H9 (cell line): ENCODE data around the gene C2orf80. TPM values are rescaled to one million over a fixed set of nuclear protein-coding genes. Genes with fewer than 3 reads are reported as not detected.

Experiments used
- DNase-seq: peaks from one replicate; pipeline ENCODE4 v3.0.0-alpha.2; 2017
- H2AFZ ChIP-seq: one replicate; pipeline ENCODE4 v1.6.1; 2013; ENCODE audit warnings: mild to moderate bottlenecking, low read length, control low read depth, moderate library complexity
- H2AK5ac ChIP-seq: 2 replicates; pipeline ENCODE4 v1.6.1; 2013; ENCODE audit warnings: low read length, control low read depth, mixed read lengths; ENCODE audit not compliant: insufficient read length
- H2BK120ac ChIP-seq: one replicate; pipeline ENCODE4 v1.6.1; 2013; ENCODE audit warnings: low read depth, mild to moderate bottlenecking, low read length, control low read depth, inconsistent platforms; ENCODE audit not compliant: poor library complexity, severe bottlenecking
- H2BK12ac ChIP-seq: 2 replicates; pipeline ENCODE4 v1.6.1; 2013; ENCODE audit warnings: low read length, control low read depth, mixed read lengths, low read depth; ENCODE audit not compliant: insufficient read length
- H2BK15ac ChIP-seq: 2 replicates; pipeline ENCODE4 v1.6.1; 2013; ENCODE audit warnings: low read depth, low read length, control low read depth
- H2BK20ac ChIP-seq: one replicate; pipeline ENCODE4 v1.6.1; 2013; ENCODE audit warnings: low read depth, mild to moderate bottlenecking, low read length, control low read depth, inconsistent platforms; ENCODE audit not compliant: poor library complexity, severe bottlenecking
- H2BK5ac ChIP-seq: 2 replicates; pipeline ENCODE4 v1.6.1; 2013; ENCODE audit warnings: low read length, control low read depth, mixed read lengths; ENCODE audit not compliant: insufficient read length
- H3K14ac ChIP-seq: 2 replicates; pipeline ENCODE4 v1.6.1; 2013; ENCODE audit warnings: low read length, control low read depth; ENCODE audit not compliant: insufficient read depth
- H3K18ac ChIP-seq: 2 replicates; pipeline ENCODE4 v1.6.1; 2013; ENCODE audit warnings: low read depth, mild to moderate bottlenecking, mixed read lengths, low read length, control low read depth; ENCODE audit not compliant: insufficient read length
- H3K23ac ChIP-seq: 2 replicates; pipeline ENCODE4 v1.6.1; 2013; ENCODE audit warnings: low read length, control low read depth, mixed read lengths, low read depth; ENCODE audit not compliant: insufficient read length
- H3K23me2 ChIP-seq: 2 replicates; pipeline ENCODE4 v1.6.1; 2013; ENCODE audit warnings: low read depth, mild to moderate bottlenecking, mixed read lengths, low read length, control low read depth; ENCODE audit not compliant: insufficient read length, poor library complexity, severe bottlenecking
- H3K27ac ChIP-seq: 2 replicates; pipeline ENCODE4 v1.5.1; 2013; ENCODE audit warnings: low read length, control low read depth, mixed read lengths, low read depth; ENCODE audit not compliant: insufficient read length
- H3K27me3 ChIP-seq: 2 replicates; pipeline ENCODE4 v1.6.1; 2013; ENCODE audit warnings: low read length, control low read depth, inconsistent platforms; ENCODE audit not compliant: insufficient read depth
- H3K4ac ChIP-seq: 2 replicates; pipeline ENCODE4 v1.6.1; 2013; ENCODE audit warnings: low read depth, mild to moderate bottlenecking, control low read depth, inconsistent platforms, low read length, moderate library complexity
- H3K4me1 ChIP-seq: 2 replicates; pipeline ENCODE4 v1.6.1; 2013; ENCODE audit warnings: low read length, control low read depth, inconsistent platforms; ENCODE audit not compliant: insufficient read depth
- H3K4me2 ChIP-seq: 2 replicates; pipeline ENCODE4 v1.6.1; 2013; ENCODE audit warnings: low read length, control low read depth, mixed read lengths; ENCODE audit not compliant: insufficient read length, insufficient read depth
- H3K56ac ChIP-seq: 2 replicates; pipeline ENCODE4 v1.6.1; 2013; ENCODE audit warnings: low read depth, mild to moderate bottlenecking, mixed read lengths, low read length, control low read depth; ENCODE audit not compliant: insufficient read length
- H3K79me1 ChIP-seq: 2 replicates; pipeline ENCODE4 v1.6.1; 2013; ENCODE audit warnings: low read depth, mild to moderate bottlenecking, moderate library complexity, low read length, control low read depth, inconsistent platforms; ENCODE audit not compliant: insufficient read depth, poor library complexity, severe bottlenecking
- H3K79me2 ChIP-seq: 2 replicates; pipeline ENCODE4 v1.6.1; 2013; ENCODE audit warnings: low read length, control low read depth, inconsistent platforms; ENCODE audit not compliant: insufficient read depth
- H3K9ac ChIP-seq: 2 replicates; pipeline ENCODE4 v1.6.1; 2013; ENCODE audit warnings: low read length, control low read depth, mixed read lengths; ENCODE audit not compliant: insufficient read length; ENCODE audit errors: extremely low read depth
- H3K9me3 ChIP-seq: one replicate; pipeline ENCODE4 v1.6.1; 2013; ENCODE audit warnings: low read depth, low read length, inconsistent platforms; ENCODE audit not compliant: control insufficient read depth
- H3T11ph ChIP-seq: one replicate; pipeline ENCODE4 v1.6.1; 2013; ENCODE audit warnings: mild to moderate bottlenecking, low read length, control low read depth, inconsistent platforms
- H4K20me1 ChIP-seq: one replicate; pipeline ENCODE4 v1.6.1; 2013; ENCODE audit not compliant: control insufficient read depth, insufficient read length, insufficient read depth
- H4K5ac ChIP-seq: 2 replicates; pipeline ENCODE4 v1.6.1; 2013; ENCODE audit warnings: low read depth, mild to moderate bottlenecking, mixed read lengths, low read length, control low read depth; ENCODE audit not compliant: insufficient read length
- H4K8ac ChIP-seq: replicated peaks from 2 replicates; pipeline ENCODE4 v1.6.1; 2013; ENCODE audit warnings: low read length, control low read depth, mixed read lengths, low read depth; ENCODE audit not compliant: insufficient read length
- H4K91ac ChIP-seq: 2 replicates; pipeline ENCODE4 v1.6.1; 2013; ENCODE audit warnings: low read depth, mild to moderate bottlenecking, moderate library complexity, mixed read lengths, low read length, control low read depth; ENCODE audit not compliant: insufficient read length
- H3K27ac Mint-ChIP-seq, 3 experiments: 2 replicates in 2 of 3; 3 replicates in 1 of 3; pipeline ENCODE4 v1.8.0; 2020 to 2021; ENCODE audit warnings: mixed read lengths in 3 of 3, mild to moderate bottlenecking in 1 of 3, moderate library complexity in 1 of 3
- H3K27me3 Mint-ChIP-seq: 2 replicates; pipeline ENCODE4 v1.8.0; 2021; ENCODE audit warnings: low read depth, mild to moderate bottlenecking, moderate library complexity, mixed read lengths
- H3K36me3 Mint-ChIP-seq, 3 experiments: 2 replicates in 2 of 3; 3 replicates in 1 of 3; pipeline ENCODE4 v1.8.0; 2020 to 2021; ENCODE audit warnings: low read depth in 3 of 3, mixed read lengths in 3 of 3; ENCODE audit not compliant: insufficient read depth in 1 of 3
- H3K4me1 Mint-ChIP-seq, 2 experiments: 2 replicates each; pipeline ENCODE4 v1.8.0; 2020; ENCODE audit warnings: mixed read lengths in 2 of 2
- H3K4me3 Mint-ChIP-seq, 2 experiments: 2 replicates in 1 of 2; 3 replicates in 1 of 2; pipeline ENCODE4 v1.8.0; 2020 to 2021; ENCODE audit warnings: mild to moderate bottlenecking in 2 of 2, mixed read lengths in 2 of 2, moderate library complexity in 1 of 2
- H3K9me3 Mint-ChIP-seq, 2 experiments: 2 replicates in 1 of 2; 3 replicates in 1 of 2; pipeline ENCODE4 v1.8.0; 2020; ENCODE audit warnings: mild to moderate bottlenecking in 2 of 2, mixed read lengths in 2 of 2, moderate library complexity in 1 of 2
- WGBS: extraction: QIAGEN DNeasy Blood & Tissue Kit; methylation state at CpG from one replicate; pipeline ENCODE4 v1.1.7; 2013; ENCODE audit warnings: missing lambda C conversion rate, low lambda C conversion rate, mixed read lengths; ENCODE audit not compliant: insufficient read length; ENCODE audit errors: extremely low coverage; 5-methylcytosine and 5-hydroxymethylcytosine counted together
- total RNA-seq: library from RNA; stranded (reverse); gene quantifications from 2 replicates; pipeline ENCODE4 v1.2.1, GENCODE V29; 2021
- TF ChIP-seq, protein P1 (sequence below): fragments of 200-600 bp; sonication (generic); conservative IDR thresholded peaks from 3 replicates; pipeline ENCODE4 v1.8.0; 2021; ENCODE audit warnings: antibody characterized with exemption, mild to moderate bottlenecking

C2orf80 gene
- total RNA-seq, 1 experiment from 2014 or later = not detected

DNA sequence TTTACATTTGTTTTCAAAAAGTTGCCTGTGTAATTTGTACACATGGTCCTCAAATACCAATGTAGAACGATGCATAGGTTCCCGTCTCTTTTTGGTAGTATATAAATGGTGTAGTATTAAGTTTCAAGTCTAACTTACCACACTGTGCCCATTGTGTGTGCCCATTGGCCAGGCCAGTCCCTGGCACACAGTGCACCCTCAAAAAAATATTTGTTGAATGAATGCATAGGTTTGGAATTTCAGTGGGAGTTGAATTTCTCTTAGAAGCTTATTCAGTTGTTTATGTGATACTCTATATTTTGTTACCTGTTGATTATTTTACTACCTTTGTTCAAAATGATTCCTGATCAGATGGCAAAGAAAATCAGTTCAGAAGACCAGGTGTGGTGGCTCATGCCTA lies 35.0 kb upstream of the C2orf80 start:
- H3K4me2 ChIP-seq = no peak overlapping the region
- WGBS = no CpG with 5 or more reads among the region's 2 CpGs
- peaks cover 4 to 21% (median 18%) of the 10 kb centered on the region in 3 experiments; a peak in 6 of 7 replicates for H3K36me3 Mint-ChIP-seq

More for the DNA sequence above, 35.0 kb upstream of the C2orf80 start:
- TF ChIP-seq, protein P1, sequence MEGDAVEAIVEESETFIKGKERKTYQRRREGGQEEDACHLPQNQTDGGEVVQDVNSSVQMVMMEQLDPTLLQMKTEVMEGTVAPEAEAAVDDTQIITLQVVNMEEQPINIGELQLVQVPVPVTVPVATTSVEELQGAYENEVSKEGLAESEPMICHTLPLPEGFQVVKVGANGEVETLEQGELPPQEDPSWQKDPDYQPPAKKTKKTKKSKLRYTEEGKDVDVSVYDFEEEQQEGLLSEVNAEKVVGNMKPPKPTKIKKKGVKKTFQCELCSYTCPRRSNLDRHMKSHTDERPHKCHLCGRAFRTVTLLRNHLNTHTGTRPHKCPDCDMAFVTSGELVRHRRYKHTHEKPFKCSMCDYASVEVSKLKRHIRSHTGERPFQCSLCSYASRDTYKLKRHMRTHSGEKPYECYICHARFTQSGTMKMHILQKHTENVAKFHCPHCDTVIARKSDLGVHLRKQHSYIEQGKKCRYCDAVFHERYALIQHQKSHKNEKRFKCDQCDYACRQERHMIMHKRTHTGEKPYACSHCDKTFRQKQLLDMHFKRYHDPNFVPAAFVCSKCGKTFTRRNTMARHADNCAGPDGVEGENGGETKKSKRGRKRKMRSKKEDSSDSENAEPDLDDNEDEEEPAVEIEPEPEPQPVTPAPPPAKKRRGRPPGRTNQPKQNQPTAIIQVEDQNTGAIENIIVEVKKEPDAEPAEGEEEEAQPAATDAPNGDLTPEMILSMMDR = no peak
- Histone ChIP-seq H4K91ac (no peak overlapping the region), H4K20me1 (no peaks in the 10 kb centered on the region), H4K5ac (no peak overlapping the region), H3T11ph (no peak overlapping the region), H3K4ac (no peak overlapping the region), H2BK15ac (no peak overlapping the region), H3K23ac (no peak overlapping the region), H3K9me3 (peaks cover 6% of the 10 kb centered on the region), H3K56ac (no peak overlapping the region), H3K79me1 (no peaks in the 10 kb centered on the region), H4K8ac (no peak overlapping the region), H3K79me2 (no peaks in the 10 kb centered on the region), H3K27me3 (no peaks in the 10 kb centered on the region), H2BK5ac (no peak overlapping the region), H2AK5ac (no peak overlapping the region), H3K23me2 (no peaks in the 10 kb centered on the region), H2BK20ac (no peak overlapping the region), H2BK120ac (no peak overlapping the region), H3K18ac (no peak overlapping the region), H3K9ac (no peak overlapping the region), H3K14ac (no peak overlapping the region), H3K27ac (no peak overlapping the region), H2AFZ (no peak overlapping the region), H2BK12ac (no peak overlapping the region), H3K4me1 (no peaks in the 10 kb centered on the region)
- H3K27ac Mint-ChIP-seq = no peak overlapping the region; a peak in 1 of 7 replicates
- no peaks in the 10 kb centered on the region for H3K4me1 Mint-ChIP-seq
- H3K9me3 Mint-ChIP-seq = peaks cover 0 to 9% of the 10 kb centered on the region in 2 experiments
- DNase-seq = no peak
- H3K27me3 Mint-ChIP-seq = peaks cover 3% of the 10 kb centered on the region
- no peak overlapping the region for H3K4me3 Mint-ChIP-seq
